ENCODE results near the gene ZNF117. TPM values are rescaled to one million over a fixed set of nuclear protein-coding genes. Genes with fewer than 3 reads are reported as not detected.

The ZNF117 gene
- total RNA-seq, 1 experiment from 2014 or later, result 7.0 TPM

DNA sequence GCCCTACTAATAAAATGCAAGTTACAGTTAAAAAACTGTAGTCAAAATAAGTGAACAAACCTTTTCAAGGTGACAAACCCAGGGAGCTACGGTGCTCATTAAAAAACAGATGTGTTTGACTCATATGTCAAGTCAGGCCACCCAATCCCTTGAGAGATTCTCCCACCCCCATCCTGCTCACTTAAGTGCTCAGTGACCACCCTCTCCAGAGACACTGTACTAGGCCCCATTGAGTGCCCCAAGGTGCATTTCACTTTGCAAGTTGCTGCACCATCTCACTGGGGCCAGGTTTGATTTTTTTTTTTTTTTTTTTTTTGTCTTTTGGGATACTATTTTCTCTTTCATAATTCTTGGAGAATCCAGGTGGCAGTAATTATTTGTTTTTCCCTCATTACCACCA, 13.7 kb upstream of the ZNF117 start:
- peaks cover 23% of the 10 kb centered on the region for H3K4me1 Mint-ChIP-seq
- ChIA-PET CTCF (no interaction called here), POLR2A (no interaction called here)
- ATAC-seq, result no peak
- peak overlapping the region; percentile 93 for H3K4me3 Mint-ChIP-seq
- H3K9me3 Mint-ChIP-seq, result peaks cover 37% of the 10 kb centered on the region
- no peak overlapping the region for H3K27ac Mint-ChIP-seq
- H3K36me3 Mint-ChIP-seq, result peaks cover 41% of the 10 kb centered on the region
- DNase-seq (ENCODE audit: low spot score), result no peak
- H3K27me3 Mint-ChIP-seq (ENCODE audit: low read depth), result no peaks in the 10 kb centered on the region; the same call in 1 of the 2 replicates
- no peak for TF ChIP-seq SMAD4 (CRISPR knock-in tag; IDR thresholded peaks at IDR 0.05)
- no peak for TF ChIP-seq IRF1 (CRISPR knock-in tag; IDR thresholded peaks at IDR 0.05)
- TF ChIP-seq, protein P1, sequence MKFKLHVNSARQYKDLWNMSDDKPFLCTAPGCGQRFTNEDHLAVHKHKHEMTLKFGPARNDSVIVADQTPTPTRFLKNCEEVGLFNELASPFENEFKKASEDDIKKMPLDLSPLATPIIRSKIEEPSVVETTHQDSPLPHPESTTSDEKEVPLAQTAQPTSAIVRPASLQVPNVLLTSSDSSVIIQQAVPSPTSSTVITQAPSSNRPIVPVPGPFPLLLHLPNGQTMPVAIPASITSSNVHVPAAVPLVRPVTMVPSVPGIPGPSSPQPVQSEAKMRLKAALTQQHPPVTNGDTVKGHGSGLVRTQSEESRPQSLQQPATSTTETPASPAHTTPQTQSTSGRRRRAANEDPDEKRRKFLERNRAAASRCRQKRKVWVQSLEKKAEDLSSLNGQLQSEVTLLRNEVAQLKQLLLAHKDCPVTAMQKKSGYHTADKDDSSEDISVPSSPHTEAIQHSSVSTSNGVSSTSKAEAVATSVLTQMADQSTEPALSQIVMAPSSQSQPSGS (CRISPR knock-in tag; IDR thresholded peaks at IDR 0.05; ENCODE audit: borderline replicate concordance, low read depth), result no peak
- no peak for TF ChIP-seq ZNF121 (CRISPR knock-in tag; IDR thresholded peaks at IDR 0.05)
- TF ChIP-seq NR2C2 (CRISPR knock-in tag; IDR thresholded peaks at IDR 0.05), result no peak
- no peak for TF ChIP-seq FOXP4 (CRISPR knock-in tag; IDR thresholded peaks at IDR 0.05)
- TF ChIP-seq PRRX2 (CRISPR knock-in tag; IDR thresholded peaks at IDR 0.05), result no peak
- no peak for TF ChIP-seq HMGXB4 (CRISPR knock-in tag; IDR thresholded peaks at IDR 0.05)
- TF ChIP-seq, protein P2, sequence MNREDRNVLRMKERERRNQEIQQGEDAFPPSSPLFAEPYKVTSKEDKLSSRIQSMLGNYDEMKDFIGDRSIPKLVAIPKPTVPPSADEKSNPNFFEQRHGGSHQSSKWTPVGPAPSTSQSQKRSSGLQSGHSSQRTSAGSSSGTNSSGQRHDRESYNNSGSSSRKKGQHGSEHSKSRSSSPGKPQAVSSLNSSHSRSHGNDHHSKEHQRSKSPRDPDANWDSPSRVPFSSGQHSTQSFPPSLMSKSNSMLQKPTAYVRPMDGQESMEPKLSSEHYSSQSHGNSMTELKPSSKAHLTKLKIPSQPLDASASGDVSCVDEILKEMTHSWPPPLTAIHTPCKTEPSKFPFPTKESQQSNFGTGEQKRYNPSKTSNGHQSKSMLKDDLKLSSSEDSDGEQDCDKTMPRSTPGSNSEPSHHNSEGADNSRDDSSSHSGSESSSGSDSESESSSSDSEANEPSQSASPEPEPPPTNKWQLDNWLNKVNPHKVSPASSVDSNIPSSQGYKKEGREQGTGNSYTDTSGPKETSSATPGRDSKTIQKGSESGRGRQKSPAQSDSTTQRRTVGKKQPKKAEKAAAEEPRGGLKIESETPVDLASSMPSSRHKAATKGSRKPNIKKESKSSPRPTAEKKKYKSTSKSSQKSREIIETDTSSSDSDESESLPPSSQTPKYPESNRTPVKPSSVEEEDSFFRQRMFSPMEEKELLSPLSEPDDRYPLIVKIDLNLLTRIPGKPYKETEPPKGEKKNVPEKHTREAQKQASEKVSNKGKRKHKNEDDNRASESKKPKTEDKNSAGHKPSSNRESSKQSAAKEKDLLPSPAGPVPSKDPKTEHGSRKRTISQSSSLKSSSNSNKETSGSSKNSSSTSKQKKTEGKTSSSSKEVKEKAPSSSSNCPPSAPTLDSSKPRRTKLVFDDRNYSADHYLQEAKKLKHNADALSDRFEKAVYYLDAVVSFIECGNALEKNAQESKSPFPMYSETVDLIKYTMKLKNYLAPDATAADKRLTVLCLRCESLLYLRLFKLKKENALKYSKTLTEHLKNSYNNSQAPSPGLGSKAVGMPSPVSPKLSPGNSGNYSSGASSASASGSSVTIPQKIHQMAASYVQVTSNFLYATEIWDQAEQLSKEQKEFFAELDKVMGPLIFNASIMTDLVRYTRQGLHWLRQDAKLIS (CRISPR knock-in tag; IDR thresholded peaks at IDR 0.05; ENCODE audit: borderline replicate concordance), result no peak
- TF ChIP-seq CBFB (CRISPR knock-in tag; IDR thresholded peaks at IDR 0.05; ENCODE audit: low read depth), result no peak
- no peak for TF ChIP-seq IRF2 (CRISPR knock-in tag; IDR thresholded peaks at IDR 0.05; ENCODE audit: borderline replicate concordance, low read depth)
- no peak for TF ChIP-seq STAT6 (CRISPR knock-in tag; conservative IDR thresholded peaks at IDR 0.05; ENCODE audit: low read depth)
- no peak for TF ChIP-seq GRHL2 (CRISPR knock-in tag; IDR thresholded peaks at IDR 0.05; ENCODE audit: insufficient replicate concordance, severe bottlenecking)
- TF ChIP-seq RELA (CRISPR knock-in tag; IDR thresholded peaks at IDR 0.05; ENCODE audit: borderline replicate concordance), result no peak
- TF ChIP-seq ZNF512 (CRISPR knock-in tag; IDR thresholded peaks at IDR 0.05; ENCODE audit: borderline replicate concordance), result no peak
- TF ChIP-seq, protein P3, sequence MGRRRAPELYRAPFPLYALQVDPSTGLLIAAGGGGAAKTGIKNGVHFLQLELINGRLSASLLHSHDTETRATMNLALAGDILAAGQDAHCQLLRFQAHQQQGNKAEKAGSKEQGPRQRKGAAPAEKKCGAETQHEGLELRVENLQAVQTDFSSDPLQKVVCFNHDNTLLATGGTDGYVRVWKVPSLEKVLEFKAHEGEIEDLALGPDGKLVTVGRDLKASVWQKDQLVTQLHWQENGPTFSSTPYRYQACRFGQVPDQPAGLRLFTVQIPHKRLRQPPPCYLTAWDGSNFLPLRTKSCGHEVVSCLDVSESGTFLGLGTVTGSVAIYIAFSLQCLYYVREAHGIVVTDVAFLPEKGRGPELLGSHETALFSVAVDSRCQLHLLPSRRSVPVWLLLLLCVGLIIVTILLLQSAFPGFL (CRISPR knock-in tag; IDR thresholded peaks at IDR 0.05; ENCODE audit: borderline replicate concordance), result no peak
- TF ChIP-seq CREM (CRISPR knock-in tag; IDR thresholded peaks at IDR 0.05), result no peak

All from WTC11 (cell line).